ENCODE measurements around the gene ALK.

Gene ALK

DNA sequence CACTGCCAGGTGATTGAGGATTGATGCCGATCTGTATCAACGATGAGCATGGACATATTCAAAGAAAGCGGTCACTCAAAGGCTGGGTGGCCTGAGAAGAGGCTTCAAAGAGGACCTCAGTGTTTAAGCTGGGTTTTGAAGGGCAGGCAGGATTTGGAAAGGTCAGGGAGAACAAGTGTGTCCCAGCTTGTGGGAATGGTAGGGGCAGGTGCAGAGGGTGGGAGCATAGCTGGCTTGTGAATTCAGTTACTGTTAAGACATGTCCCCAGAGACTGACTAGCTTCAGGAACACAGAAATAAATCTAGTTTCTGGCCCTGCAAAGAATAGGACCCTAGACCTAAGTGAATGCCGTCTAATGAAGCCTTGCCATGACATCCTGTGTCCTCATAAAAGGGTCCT lies 442.7 kb downstream of the ALK start:
- Mint-ChIP-seq H3K4me3 (no peak overlapping the region), H3K36me3 (no peaks in the 10 kb centered on the region), H3K27ac (no peak overlapping the region), H3K4me1 (no peaks in the 10 kb centered on the region), H3K27me3 (peaks cover 9% of the 10 kb centered on the region), H3K9me3 (peaks cover under 1% of the 10 kb centered on the region)
- ATAC-seq: no peak

DNA sequence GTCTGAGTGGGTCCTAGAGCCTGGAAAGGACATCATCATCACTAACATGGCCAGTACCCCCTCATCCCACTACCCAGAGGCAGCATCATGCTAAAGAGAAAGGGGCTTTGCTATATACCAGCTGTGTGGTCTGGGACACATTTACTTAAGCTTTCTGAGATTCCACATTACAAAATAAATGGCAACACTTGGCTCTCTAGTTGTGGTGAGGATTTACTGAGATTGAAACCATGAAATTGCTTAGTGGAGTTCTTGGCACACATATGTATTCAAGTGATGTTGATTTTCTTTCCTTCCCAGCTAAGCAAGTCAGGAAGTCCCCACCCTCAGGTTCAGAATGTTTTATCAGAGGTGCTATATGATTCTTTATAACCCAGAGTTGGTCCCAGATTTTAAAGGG lies 444.2 kb downstream of the ALK start:
- peak; percentile 27 for ATAC-seq
- Mint-ChIP-seq H3K36me3 (no peaks in the 10 kb centered on the region), H3K4me1 (no peaks in the 10 kb centered on the region), H3K9me3 (no peaks in the 10 kb centered on the region), H3K27ac (no peak overlapping the region), H3K27me3 (peaks cover 9% of the 10 kb centered on the region), H3K4me3 (no peak overlapping the region)

DNA sequence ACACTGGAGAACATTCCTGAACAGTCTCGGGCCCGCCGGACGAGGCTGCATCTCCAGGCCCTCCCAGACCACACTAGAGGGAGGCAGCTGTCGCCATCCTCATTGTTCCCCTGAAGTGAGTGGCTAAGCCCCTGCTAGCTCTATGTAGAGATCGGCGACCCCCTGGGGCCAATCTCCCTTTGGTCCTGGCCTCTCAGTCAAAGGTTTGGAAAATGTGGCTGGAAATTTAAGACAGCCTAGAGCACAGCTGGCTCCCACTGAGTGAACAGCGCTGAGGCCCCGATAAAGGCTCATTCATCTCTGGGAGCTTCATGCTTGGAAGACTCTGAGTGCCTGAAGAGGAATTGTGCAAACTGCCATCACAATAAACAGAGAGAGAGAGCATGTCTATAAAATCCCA lies 445.9 kb downstream of the ALK start:
- Mint-ChIP-seq H3K4me1 (no peaks in the 10 kb centered on the region), H3K9me3 (peaks cover 2% of the 10 kb centered on the region), H3K27me3 (peaks cover 9% of the 10 kb centered on the region), H3K4me3 (no peak overlapping the region), H3K27ac (no peak overlapping the region), H3K36me3 (no peaks in the 10 kb centered on the region)
- no peak for ATAC-seq

DNA sequence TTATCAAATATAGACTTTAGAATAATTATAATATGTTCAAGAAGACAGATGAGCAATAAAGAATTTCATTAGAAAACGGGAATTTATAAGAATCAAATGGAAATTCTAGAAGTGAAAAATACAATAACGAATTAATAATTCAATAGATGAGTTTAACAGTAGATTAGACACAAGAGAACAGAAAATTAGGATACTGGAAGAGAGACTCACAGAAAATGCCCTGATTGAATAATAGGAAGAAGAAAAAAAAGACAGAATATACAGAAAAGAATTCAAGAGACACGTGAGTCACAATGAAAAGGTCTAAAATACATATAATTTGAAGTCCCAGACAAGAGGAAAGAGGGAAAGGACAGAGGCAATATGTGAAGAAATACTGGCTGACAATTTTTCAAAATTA lies 451.4 kb downstream of the ALK start:
- H3K27ac Mint-ChIP-seq: no peak overlapping the region
- no peaks in the 10 kb centered on the region for H3K4me1 Mint-ChIP-seq

DNA sequence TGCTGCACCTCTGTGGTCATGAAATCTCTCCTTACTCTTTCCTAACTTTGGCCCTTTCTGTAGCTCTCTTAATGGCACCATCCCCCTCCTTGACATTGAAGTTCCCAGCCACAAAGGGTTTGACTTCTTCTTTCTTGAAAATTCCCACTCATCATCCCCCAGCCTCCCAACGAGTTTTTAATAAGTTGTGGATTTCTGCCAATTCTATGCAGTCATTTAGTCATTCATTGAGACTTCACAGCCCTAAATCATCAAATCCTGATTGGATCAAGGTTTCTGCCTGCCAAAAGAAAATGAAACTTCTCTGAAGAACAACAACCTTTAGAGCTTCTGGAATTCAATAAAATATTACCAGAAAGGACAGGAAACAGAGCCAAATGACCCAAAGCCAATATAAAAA lies 451.9 kb downstream of the ALK start:
- Mint-ChIP-seq H3K36me3 (peaks cover 7% of the 10 kb centered on the region), H3K4me3 (no peak overlapping the region), H3K9me3 (peaks cover 13% of the 10 kb centered on the region), H3K4me1 (no peaks in the 10 kb centered on the region), H3K27me3 (peaks cover 5% of the 10 kb centered on the region), H3K27ac (no peak overlapping the region)
- no peak for ATAC-seq

More for the DNA sequence above, 451.4 kb downstream of the ALK start:
- H3K9me3 Mint-ChIP-seq: peaks cover 13% of the 10 kb centered on the region
- no peak overlapping the region for H3K4me3 Mint-ChIP-seq
- no peak for ATAC-seq
- H3K36me3 Mint-ChIP-seq: peaks cover 7% of the 10 kb centered on the region
- peaks cover under 1% of the 10 kb centered on the region for H3K27me3 Mint-ChIP-seq

DNA sequence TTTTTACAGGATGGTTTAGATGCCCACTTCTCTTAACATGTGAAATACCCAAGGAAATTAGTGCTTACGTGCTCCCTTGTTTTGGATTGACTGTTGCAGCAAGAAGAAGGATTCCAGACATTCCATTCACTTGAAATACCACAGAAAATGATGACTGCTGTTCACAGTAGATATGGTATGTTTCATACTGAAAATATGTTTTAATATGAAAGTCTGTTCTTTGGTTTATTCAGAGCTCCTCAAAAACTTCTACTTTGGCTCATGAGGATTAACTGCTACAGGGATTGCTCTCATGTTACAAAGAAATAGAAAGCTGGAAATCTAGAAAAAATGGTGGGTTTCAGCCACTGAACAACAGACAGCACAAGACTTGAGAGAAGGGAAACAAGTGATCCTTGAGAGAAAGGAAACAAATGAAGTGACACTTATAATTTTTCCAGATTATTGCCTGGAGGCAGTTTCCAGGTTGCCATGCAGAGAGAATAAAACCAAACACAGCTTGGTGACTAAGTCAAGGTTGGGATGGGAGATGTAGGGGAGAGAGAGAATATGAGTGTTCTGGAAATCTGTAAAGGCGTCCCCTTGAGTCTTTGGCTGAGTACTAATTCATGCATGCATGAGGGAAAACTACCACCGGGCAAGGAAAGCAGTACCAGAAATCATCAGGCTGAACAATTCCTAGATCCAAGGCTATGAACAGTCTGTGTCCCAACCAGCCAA lies 458.0 kb downstream of the ALK start:
- Mint-ChIP-seq H3K9me3 (peaks cover 3% of the 10 kb centered on the region), H3K4me3 (no peak overlapping the region), H3K36me3 (no peaks in the 10 kb centered on the region), H3K27me3 (peaks cover 15% of the 10 kb centered on the region), H3K27ac (no peak overlapping the region), H3K4me1 (no peaks in the 10 kb centered on the region)
- no peak for ATAC-seq

DNA sequence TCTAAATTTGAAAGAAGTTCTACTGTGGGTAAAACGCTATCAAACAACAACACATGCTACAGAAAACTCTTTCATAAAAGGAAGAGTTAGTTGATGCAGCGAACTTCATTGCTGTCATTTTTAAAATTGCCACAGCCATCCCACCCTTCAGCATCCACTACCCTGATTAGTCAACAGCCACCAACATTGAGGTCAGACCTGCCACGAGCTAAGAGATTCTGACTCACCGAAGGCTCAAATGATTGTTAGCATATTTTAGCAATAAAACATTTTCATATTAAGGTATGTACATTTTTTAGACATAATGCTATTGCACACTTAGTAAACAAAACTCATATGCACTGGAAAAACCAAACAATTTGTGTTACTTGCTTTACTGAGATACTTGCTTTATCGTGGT lies 459.1 kb downstream of the ALK start:
- Mint-ChIP-seq H3K9me3 (peaks cover 3% of the 10 kb centered on the region), H3K27me3 (peaks cover 15% of the 10 kb centered on the region), H3K27ac (no peak overlapping the region), H3K4me3 (no peak overlapping the region), H3K36me3 (no peaks in the 10 kb centered on the region), H3K4me1 (no peaks in the 10 kb centered on the region)
- no peak for ATAC-seq

DNA sequence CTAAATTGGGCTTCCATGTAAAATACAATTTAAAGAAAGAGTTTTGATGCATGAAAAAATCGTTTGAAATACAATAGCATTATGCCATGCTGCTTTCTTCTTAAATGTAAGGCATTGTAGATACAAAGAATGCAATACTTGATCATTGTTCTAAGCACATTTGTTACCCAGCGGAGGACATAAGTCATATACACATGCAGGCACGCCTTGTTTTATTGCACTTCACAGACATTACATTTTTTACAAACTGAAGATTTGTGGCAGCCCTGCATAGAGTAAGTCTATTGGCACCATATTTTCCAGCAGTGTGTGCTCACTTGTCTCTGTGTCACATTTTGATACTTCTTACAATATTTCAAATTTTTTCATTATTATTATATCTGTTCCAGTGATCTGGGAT lies 461.2 kb downstream of the ALK start:
- Mint-ChIP-seq H3K4me3 (no peak overlapping the region), H3K27me3 (peaks cover 15% of the 10 kb centered on the region), H3K27ac (no peak overlapping the region), H3K36me3 (no peaks in the 10 kb centered on the region), H3K4me1 (no peaks in the 10 kb centered on the region), H3K9me3 (no peaks in the 10 kb centered on the region)
- ATAC-seq: no peak

DNA sequence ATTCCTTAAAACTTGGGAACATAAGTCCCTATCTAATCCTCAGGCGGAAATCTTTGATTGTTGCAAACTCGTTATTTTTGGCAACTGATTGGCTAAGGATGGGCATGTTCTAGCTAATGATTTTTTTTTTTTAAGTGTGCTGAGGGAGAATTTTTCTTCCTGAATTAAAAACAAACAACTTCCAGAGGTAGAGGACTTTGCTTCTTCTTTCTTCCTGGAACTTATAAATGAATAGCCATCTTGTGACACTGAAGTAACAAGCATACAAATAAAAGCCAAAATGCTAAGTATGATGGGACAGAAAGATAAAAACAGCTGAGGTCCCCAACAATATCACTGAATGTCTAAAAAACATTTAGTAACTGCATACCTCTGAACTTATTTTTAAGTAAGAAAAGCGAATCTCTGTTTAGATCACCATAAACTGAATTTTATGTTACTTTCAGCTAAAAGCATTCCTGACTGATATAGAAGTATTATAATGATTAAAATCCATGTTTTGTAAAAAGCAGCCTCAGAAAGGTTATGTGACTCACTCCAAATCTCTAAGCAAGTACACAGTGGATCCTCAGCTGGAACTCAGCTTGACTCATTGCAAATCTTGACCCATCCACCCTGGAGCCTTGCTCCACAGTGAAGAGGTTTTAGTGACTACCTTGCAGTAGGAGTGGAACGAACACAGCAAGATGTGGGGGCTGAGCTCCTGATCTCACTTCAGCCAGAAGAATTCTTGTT lies 461.8 kb downstream of the ALK start:
- no peak overlapping the region for H3K27ac Mint-ChIP-seq
- H3K27me3 Mint-ChIP-seq: peaks cover 12% of the 10 kb centered on the region
- no peaks in the 10 kb centered on the region for H3K9me3 Mint-ChIP-seq
- no peak overlapping the region for H3K4me3 Mint-ChIP-seq
- no peaks in the 10 kb centered on the region for H3K4me1 Mint-ChIP-seq
- ATAC-seq: no peak
- no peaks in the 10 kb centered on the region for H3K36me3 Mint-ChIP-seq

DNA sequence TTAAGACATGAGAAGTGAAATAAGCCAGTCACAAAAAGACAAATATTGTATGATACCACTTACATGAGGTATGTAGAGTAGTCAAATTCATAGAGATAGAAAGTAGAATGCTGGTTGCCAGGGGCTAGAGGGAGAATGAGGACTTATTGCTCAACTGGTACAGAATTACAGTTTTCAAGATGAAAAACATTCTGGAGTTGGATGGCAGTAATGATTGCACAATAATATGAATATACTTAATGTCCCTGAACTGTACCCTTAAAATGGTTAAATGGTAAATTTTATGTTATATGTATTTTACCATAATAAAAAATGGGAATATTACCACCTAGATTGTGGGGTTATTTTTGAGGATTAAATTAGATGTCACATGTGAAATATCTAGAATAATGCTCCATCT lies 465.0 kb downstream of the ALK start:
- Mint-ChIP-seq H3K4me3 (no peak overlapping the region), H3K9me3 (no peaks in the 10 kb centered on the region), H3K4me1 (no peaks in the 10 kb centered on the region), H3K36me3 (no peaks in the 10 kb centered on the region), H3K27ac (no peak overlapping the region), H3K27me3 (peaks cover 13% of the 10 kb centered on the region)
- no peak for ATAC-seq

DNA sequence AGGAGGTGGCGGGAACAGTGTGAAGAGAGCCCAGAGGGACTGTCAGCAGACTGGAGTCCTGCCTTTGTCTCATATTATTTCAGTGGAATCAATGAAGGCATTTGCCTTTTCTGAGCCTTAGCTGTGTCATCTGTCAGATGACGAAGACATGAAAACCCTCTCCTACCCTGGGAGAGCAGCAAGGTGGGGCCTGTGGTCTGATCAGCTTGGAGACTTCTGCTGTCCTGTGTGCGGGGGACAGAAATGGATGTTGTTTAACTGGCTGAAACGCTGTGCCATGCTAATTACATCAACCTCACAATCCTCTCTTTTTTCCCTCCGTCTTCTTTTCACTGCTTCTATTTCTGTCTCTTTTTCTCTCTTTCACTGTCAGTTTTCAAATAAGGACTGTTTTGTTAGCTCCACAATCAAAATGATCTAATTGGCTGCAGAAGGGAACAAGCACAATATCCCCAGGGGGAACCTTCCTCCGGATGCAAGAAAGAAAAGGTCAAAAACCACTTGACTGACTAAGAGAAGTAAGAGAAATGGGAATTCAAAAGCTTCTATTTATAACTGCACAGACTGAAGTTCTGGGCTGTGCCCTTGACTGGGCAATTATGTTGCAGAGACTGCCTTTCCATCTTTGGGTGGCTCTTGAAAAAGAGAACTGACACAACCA lies 466.1 kb downstream of the ALK start:
- H3K4me3 Mint-ChIP-seq: no peak overlapping the region
- H3K27me3 Mint-ChIP-seq: peaks cover 14% of the 10 kb centered on the region
- H3K36me3 Mint-ChIP-seq: no peaks in the 10 kb centered on the region
- no peak for ATAC-seq
- H3K9me3 Mint-ChIP-seq: no peaks in the 10 kb centered on the region
- H3K4me1 Mint-ChIP-seq: no peaks in the 10 kb centered on the region
- H3K27ac Mint-ChIP-seq: no peak overlapping the region

DNA sequence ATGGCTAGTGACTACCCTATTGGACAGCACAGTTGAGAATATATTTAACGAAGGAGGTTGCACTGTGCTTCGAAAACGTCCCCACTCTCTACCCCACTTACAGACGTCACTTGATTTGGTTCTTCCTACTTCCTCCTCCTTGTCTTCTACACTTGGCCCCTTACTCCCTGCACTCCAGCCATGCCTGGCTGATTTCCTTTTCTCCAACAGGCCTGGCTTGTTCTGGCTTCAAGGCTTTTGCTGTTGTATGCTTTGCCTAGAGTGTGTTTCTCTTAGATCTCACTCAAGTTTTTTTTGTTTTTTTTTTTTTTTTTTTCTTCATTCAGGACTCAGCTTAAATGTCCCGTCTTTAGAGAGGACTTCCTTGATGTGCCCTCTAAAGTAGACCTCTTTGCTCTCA lies 469.4 kb downstream of the ALK start:
- Mint-ChIP-seq H3K27me3 (peaks cover 14% of the 10 kb centered on the region), H3K27ac (no peak overlapping the region), H3K4me3 (no peak overlapping the region), H3K36me3 (no peaks in the 10 kb centered on the region), H3K4me1 (no peaks in the 10 kb centered on the region), H3K9me3 (no peaks in the 10 kb centered on the region)
- no peak for ATAC-seq

DNA sequence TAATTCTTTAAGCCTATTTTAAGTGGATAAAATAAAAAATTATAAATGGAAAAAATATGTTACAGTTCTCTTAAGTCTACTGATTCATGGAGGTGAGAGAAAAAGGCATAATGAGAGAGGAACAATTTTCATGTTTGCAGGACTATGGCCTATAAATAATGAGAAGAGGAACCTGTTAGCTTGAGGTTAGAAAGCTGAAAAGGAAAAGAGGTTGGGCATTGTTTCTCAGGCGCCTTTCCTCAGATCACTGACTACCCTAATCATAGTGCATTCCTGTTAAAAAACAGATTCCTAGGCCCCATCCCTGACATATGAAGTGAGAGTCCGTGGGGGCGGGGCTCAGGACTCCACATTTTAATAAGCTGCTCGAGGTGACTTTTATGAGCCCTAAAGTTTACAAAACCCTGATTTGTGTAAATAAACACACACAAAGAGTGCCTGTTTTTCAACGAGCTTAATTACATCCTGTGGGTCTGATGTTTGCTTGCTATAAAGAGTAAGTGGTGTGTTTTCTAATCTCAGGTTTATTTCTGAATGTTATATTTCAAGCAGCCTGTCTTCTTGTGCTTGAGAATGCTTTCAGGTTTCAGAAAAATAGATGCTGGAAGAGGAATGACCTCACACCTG lies 470.7 kb downstream of the ALK start:
- H3K9me3 Mint-ChIP-seq: no peaks in the 10 kb centered on the region
- H3K27ac Mint-ChIP-seq: no peak overlapping the region
- no peak overlapping the region for H3K4me3 Mint-ChIP-seq
- H3K4me1 Mint-ChIP-seq: no peaks in the 10 kb centered on the region
- no peak for ATAC-seq
- H3K27me3 Mint-ChIP-seq: peaks cover 14% of the 10 kb centered on the region
- H3K36me3 Mint-ChIP-seq: no peaks in the 10 kb centered on the region

DNA sequence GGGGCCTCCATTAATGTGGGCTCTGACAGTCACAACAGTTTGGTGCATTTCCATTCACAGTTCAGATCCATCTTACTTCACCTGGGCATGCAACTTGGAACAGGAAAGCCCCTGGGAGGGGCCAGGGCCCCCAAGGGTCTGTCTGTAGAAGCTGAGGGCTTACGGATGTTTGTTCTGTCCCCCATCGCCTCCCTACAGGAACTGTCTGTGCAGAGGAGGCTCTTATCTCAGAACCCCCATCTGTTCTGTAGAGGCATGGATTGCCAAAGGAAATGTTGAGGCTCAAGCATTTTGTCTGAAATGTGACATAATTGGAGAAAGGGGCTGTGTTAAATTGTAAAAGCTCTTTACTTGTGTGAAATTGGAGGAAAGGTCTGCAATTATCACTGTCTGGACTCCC lies 471.9 kb downstream of the ALK start:
- no peak for ATAC-seq
- Mint-ChIP-seq H3K27ac (no peak overlapping the region), H3K36me3 (no peaks in the 10 kb centered on the region), H3K4me1 (no peaks in the 10 kb centered on the region), H3K4me3 (no peak overlapping the region), H3K9me3 (no peaks in the 10 kb centered on the region), H3K27me3 (peaks cover 14% of the 10 kb centered on the region)

DNA sequence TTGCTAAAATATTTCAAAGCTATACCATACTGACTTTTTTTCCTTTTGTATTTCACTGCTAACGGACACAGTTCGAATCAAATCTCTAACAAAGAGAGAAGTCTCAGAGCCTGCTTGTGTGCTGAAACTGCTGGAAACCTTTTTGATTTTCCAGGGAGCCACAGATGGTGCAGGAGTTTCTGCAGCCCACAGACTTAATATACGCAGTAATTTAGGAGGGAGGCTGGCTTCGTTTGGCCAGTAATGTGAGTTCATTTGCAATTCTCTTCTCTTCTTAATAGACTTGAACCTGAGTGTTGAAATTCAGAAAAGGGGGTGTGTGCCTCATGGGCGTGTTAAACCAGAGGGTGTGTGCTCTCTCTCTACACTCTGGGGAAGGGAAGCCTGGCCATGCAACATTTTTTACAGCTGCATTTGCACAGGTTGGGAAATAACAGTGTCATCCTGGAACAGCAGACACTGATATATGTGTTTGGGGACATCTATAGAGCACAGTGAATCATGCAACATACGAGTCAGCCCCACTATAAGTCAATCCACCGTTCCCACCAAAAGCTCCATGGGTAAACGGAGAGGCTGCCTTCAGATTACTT lies 473.2 kb downstream of the ALK start:
- H3K4me3 Mint-ChIP-seq: no peak overlapping the region
- H3K36me3 Mint-ChIP-seq: no peaks in the 10 kb centered on the region
- no peaks in the 10 kb centered on the region for H3K9me3 Mint-ChIP-seq
- H3K4me1 Mint-ChIP-seq: no peaks in the 10 kb centered on the region
- peaks cover 26% of the 10 kb centered on the region for H3K27me3 Mint-ChIP-seq
- H3K27ac Mint-ChIP-seq: no peak overlapping the region
- no peak for ATAC-seq
